ENCODE results near the gene GNAZ.

The GNAZ gene

GRCh38 chr22:23053912-23054530, 16.3 kb upstream of the GNAZ start:
- TF ChIP-seq CTCF (IDR thresholded peaks at IDR 0.05) = no peak

GRCh38 chr22:23054531-23055257, 15.6 kb upstream of the GNAZ start:
- TF ChIP-seq CTCF (IDR thresholded peaks at IDR 0.05) = no peak

GRCh38 chr22:23055449-23056179, 14.7 kb upstream of the GNAZ start:
- no peak for TF ChIP-seq CTCF (IDR thresholded peaks at IDR 0.05)

GRCh38 chr22:23057331-23057730, 13.0 kb upstream of the GNAZ start:
- no peak for TF ChIP-seq CTCF (IDR thresholded peaks at IDR 0.05)

- no peak for TF ChIP-seq CTCF (IDR thresholded peaks at IDR 0.05)
Measured at GRCh38 chr22:23058063-23058462, 12.3 kb upstream of the GNAZ start.

GRCh38 chr22:23058481-23059283, 11.6 kb upstream of the GNAZ start:
- TF ChIP-seq CTCF (IDR thresholded peaks at IDR 0.05) = no peak

- no peak for TF ChIP-seq CTCF (IDR thresholded peaks at IDR 0.05)
Measured at GRCh38 chr22:23059284-23059948, 10.9 kb upstream of the GNAZ start.
